ENCODE data around the gene ANKRD34C. TPM values are rescaled to one million over a fixed set of nuclear protein-coding genes. Genes with fewer than 3 reads are reported as not detected.
"Not testable (repeated sequence)": the region's sequence is repeated elsewhere in the genome, so short reads cannot be mapped to it uniquely, and the experiment has no call there.

ANKRD34C gene
- total RNA-seq, 4 donors from 2014 or later = not detected

- H3K9me3 ChIP-seq = no peaks in the 10 kb centered on the region
- no peak overlapping the region for H3K27ac ChIP-seq
- no peaks in the 10 kb centered on the region for H3K27me3 ChIP-seq
- no peak for TF ChIP-seq CTCF (IDR thresholded peaks at IDR 0.05)
- 82 to 100% methylated on average over 1 to 7 of the region's 10 CpGs for WGBS, 2 donors (ENCODE audit: low coverage in 1 of 2)
- peaks cover 0 to 76% of the 10 kb centered on the region in 2 donors for H3K36me3 ChIP-seq
- no peak overlapping the region for H3K4me3 ChIP-seq
- ATAC-seq = no peak
- peaks cover 0 to 18% (median 6%) of the 10 kb centered on the region in 3 donors for H3K4me1 ChIP-seq
Observed at GRCh38 chr15:79315623-79316328, 33.3 kb downstream of the ANKRD34C start.

GRCh38 chr15:79316864-79317263 lies 34.3 kb downstream of the ANKRD34C start:
- TF ChIP-seq CTCF (IDR thresholded peaks at IDR 0.05) = no peak
- TF ChIP-seq POLR2AphosphoS5 (IDR thresholded peaks at IDR 0.05) = no peak
- no peak for TF ChIP-seq POLR2A (IDR thresholded peaks at IDR 0.05)
- TF ChIP-seq EP300 (IDR thresholded peaks at IDR 0.05) = no peak
- Histone ChIP-seq H3K9me3 (no peaks in the 10 kb centered on the region), H3K27me3 (no peaks in the 10 kb centered on the region), H3K27ac (no peak overlapping the region), H3K36me3 (peaks cover 0 to 87% of the 10 kb centered on the region in 2 donors), H3K4me3 (no peak overlapping the region), H3K4me1 (peaks cover 0 to 10% (median 3%) of the 10 kb centered on the region in 3 donors)
- 85 to 100% methylated on average over 2 to 8 of the region's 9 CpGs for WGBS, 2 donors (ENCODE audit: low coverage in 1 of 2)
- ATAC-seq = no peak

- not testable (repeated sequence) for H3K4me3 ChIP-seq, H3K9me3 ChIP-seq, H3K27me3 ChIP-seq, ATAC-seq, H3K27ac ChIP-seq, H3K4me1 ChIP-seq
- H3K36me3 ChIP-seq = peaks cover 0 to 90% of the 10 kb centered on the region in 2 donors
- WGBS, 2 donors (ENCODE audit: low coverage in 1 of 2) = 98% methylated on average over 8 of the region's 9 CpGs; no CpG with 5 or more reads in 1 of the 2 donors
Observed at GRCh38 chr15:79319973-79320372, 37.5 kb downstream of the ANKRD34C start.

GRCh38 chr15:79321876-79322275 lies 39.4 kb downstream of the ANKRD34C start:
- no peak overlapping the region for H3K4me3 ChIP-seq
- TF ChIP-seq POLR2A (IDR thresholded peaks at IDR 0.05) (no peak), CTCF (IDR thresholded peaks at IDR 0.05) (no peak), EP300 (IDR thresholded peaks at IDR 0.05) (no peak), POLR2AphosphoS5 (IDR thresholded peaks at IDR 0.05) (no peak)
- ATAC-seq = no peak
- H3K4me1 ChIP-seq = no peaks in the 10 kb centered on the region
- H3K9me3 ChIP-seq = no peaks in the 10 kb centered on the region
- H3K27ac ChIP-seq = no peak overlapping the region
- H3K36me3 ChIP-seq = peaks cover 0 to 79% of the 10 kb centered on the region in 2 donors
- 50% methylated on average over 1 of the region's 14 CpGs; no CpG with 5 or more reads in 1 of the 2 donors for WGBS, 2 donors (ENCODE audit: low coverage in 1 of 2)
- no peaks in the 10 kb centered on the region for H3K27me3 ChIP-seq

GRCh38 chr15:79322306-79322705 lies 39.8 kb downstream of the ANKRD34C start:
- H3K4me3 ChIP-seq = no peak overlapping the region
- no peak for ATAC-seq
- no CpG with 5 or more reads among the region's 3 CpGs for WGBS, 2 donors (ENCODE audit: low coverage in 1 of 2)
- no peaks in the 10 kb centered on the region for H3K4me1 ChIP-seq
- TF ChIP-seq POLR2A (IDR thresholded peaks at IDR 0.05) (no peak), CTCF (IDR thresholded peaks at IDR 0.05) (no peak), EP300 (IDR thresholded peaks at IDR 0.05) (no peak), POLR2AphosphoS5 (IDR thresholded peaks at IDR 0.05) (no peak)
- H3K27ac ChIP-seq = no peak overlapping the region
- peaks cover 0 to 75% of the 10 kb centered on the region in 2 donors for H3K36me3 ChIP-seq
- no peaks in the 10 kb centered on the region for H3K27me3 ChIP-seq
- no peaks in the 10 kb centered on the region for H3K9me3 ChIP-seq

Measured in gastroesophageal sphincter (tissue), 4 donors.